ENCODE measurements around the gene KCNK13. TPM values are rescaled to one million over a fixed set of nuclear protein-coding genes. Genes with fewer than 3 reads are reported as not detected.
A peak's percentile ranks its signal among the peaks of the same experiment; 100 is the strongest.

KCNK13 gene
- total and polyA plus RNA-seq, 8 donors, result 0.08 to 0.97 (median 0.13) TPM; not detected in 2

DNA sequence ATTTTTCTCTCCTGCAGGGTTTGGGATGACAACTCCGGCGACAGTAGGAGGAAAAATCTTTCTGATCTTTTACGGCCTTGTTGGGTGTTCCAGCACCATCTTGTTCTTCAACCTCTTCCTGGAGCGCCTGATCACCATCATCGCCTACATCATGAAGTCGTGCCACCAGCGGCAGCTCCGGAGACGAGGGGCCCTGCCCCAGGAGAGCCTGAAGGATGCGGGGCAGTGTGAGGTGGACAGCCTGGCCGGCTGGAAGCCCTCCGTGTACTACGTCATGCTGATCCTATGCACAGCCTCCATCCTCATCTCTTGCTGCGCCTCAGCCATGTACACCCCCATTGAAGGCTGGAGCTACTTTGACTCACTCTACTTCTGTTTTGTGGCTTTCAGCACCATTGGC lies 122.3 kb downstream of the KCNK13 start:
- Histone ChIP-seq H3K4me3 (no peak overlapping the region), H3K4me1 (no peaks in the 10 kb centered on the region), H3K27me3 (no peaks in the 10 kb centered on the region), H3K9me3 (no peaks in the 10 kb centered on the region), H3K36me3 (no peaks in the 10 kb centered on the region), H3K27ac (no peak overlapping the region)
- intact Hi-C loops (cut with DNase I), result no loop called here
- no peak for FAIRE-seq
- TF ChIP-seq, protein P1, sequence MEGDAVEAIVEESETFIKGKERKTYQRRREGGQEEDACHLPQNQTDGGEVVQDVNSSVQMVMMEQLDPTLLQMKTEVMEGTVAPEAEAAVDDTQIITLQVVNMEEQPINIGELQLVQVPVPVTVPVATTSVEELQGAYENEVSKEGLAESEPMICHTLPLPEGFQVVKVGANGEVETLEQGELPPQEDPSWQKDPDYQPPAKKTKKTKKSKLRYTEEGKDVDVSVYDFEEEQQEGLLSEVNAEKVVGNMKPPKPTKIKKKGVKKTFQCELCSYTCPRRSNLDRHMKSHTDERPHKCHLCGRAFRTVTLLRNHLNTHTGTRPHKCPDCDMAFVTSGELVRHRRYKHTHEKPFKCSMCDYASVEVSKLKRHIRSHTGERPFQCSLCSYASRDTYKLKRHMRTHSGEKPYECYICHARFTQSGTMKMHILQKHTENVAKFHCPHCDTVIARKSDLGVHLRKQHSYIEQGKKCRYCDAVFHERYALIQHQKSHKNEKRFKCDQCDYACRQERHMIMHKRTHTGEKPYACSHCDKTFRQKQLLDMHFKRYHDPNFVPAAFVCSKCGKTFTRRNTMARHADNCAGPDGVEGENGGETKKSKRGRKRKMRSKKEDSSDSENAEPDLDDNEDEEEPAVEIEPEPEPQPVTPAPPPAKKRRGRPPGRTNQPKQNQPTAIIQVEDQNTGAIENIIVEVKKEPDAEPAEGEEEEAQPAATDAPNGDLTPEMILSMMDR (IDR thresholded peaks at IDR 0.05), result no peak
- 82 to 92% methylated on average over 14 of the region's 14 CpGs for WGBS, 2 donors
- DNase-seq, result no peak
- ATAC-seq, result no peak

DNA sequence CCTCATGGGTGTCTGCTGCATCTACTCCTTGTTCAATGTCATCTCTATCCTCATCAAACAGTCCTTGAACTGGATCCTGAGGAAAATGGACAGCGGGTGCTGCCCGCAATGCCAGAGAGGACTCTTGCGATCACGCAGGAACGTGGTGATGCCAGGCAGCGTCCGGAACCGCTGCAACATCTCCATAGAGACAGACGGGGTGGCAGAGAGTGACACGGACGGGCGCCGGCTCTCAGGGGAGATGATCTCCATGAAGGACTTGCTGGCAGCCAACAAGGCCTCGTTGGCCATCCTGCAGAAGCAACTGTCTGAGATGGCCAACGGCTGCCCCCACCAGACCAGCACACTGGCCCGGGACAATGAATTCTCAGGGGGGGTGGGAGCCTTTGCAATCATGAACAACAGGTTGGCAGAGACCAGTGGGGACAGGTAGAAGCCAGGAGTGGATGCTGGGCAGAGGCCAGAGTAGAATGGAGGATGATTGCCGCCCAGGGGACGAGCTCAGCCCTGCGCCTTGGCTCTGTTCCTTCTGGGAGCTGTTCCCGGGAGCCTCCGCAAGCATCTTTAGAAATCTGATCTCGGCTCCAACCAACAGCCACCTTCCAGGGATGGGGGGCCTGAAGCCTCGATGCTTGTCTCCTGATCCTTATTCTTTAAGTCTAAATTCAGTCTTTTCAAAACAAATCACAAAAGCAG lies 122.9 kb downstream of the KCNK13 start:
- no peak for ATAC-seq
- intact Hi-C loops (cut with DNase I), result no loop called here
- 79 to 89% methylated on average over 23 of the region's 23 CpGs for WGBS, 2 donors

DNA sequence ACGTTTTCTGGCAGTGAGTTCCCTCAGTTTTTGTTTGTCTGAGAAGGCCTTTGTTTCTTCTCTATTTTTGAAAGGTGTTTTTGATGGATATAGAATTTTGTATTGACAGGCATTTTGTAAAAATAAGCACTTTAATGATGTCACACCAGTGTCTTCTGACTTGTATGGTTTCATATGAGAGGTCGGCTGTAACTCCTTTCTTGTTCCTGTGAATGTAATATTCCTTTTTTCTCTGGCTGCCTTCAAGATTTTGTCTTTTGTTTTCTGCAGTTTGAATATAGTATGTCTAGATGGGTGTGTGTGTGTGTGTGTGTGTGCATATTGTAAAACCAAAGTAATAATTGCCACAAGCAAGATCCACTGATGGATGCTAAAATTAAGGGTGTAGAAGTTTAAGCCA lies 126.8 kb downstream of the KCNK13 start:
- no peak overlapping the region for H3K4me3 ChIP-seq
- no peaks in the 10 kb centered on the region for H3K9me3 ChIP-seq
- intact Hi-C loops (cut with DNase I), result no loop called here
- DNase-seq (no peak), FAIRE-seq (no peak), ATAC-seq (no peak)
- H3K4me1 ChIP-seq, result no peaks in the 10 kb centered on the region
- no peaks in the 10 kb centered on the region for H3K27me3 ChIP-seq
- H3K27ac ChIP-seq, result no peak overlapping the region
- 64 to 78% methylated on average over 2 of the region's 2 CpGs for WGBS, 2 donors
- H3K36me3 ChIP-seq, result no peaks in the 10 kb centered on the region
- TF ChIP-seq, protein P1 (IDR thresholded peaks at IDR 0.05), result no peak

More for the DNA sequence above, 122.9 kb downstream of the KCNK13 start:
- TF ChIP-seq, protein P1 (IDR thresholded peaks at IDR 0.05), result no peak
- Histone ChIP-seq H3K9me3 (no peaks in the 10 kb centered on the region), H3K4me3 (no peak overlapping the region), H3K36me3 (no peaks in the 10 kb centered on the region), H3K27me3 (no peaks in the 10 kb centered on the region), H3K4me1 (no peaks in the 10 kb centered on the region), H3K27ac (no peak overlapping the region)
- FAIRE-seq, result no peak
- no peak for DNase-seq

DNA sequence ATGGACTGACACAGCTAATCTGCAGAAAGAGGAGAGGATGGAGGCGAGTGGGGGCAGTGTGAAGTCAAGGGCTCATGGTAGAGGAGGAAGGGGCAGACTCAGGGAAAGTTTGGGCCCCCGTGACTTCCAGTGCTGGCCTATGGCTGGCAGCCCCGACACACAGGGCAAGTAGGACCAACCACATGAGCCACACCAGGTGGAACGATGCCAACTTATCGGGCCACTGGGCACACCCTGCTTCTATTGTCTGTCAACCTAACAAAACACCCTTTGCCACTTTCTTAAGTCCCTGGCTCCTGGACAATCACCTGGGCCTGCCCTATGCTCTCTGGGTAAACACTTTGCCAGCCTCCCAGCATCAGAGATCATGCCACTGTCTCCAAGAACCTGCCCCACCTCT lies 129.4 kb downstream of the KCNK13 start:
- WGBS, 2 donors, result 70 to 77% methylated on average over 4 to 5 of the region's 5 CpGs
- Histone ChIP-seq H3K9me3 (no peaks in the 10 kb centered on the region), H3K4me1 (no peaks in the 10 kb centered on the region), H3K27me3 (no peaks in the 10 kb centered on the region), H3K36me3 (no peaks in the 10 kb centered on the region), H3K27ac (no peak overlapping the region), H3K4me3 (no peak overlapping the region)
- TF ChIP-seq, protein P1 (IDR thresholded peaks at IDR 0.05), result no peak
- intact Hi-C loops (cut with DNase I), result no loop called here
- ATAC-seq, result no peak
- no peak for FAIRE-seq
- DNase-seq, result peak in 1 of 6 donors; percentile 9

DNA sequence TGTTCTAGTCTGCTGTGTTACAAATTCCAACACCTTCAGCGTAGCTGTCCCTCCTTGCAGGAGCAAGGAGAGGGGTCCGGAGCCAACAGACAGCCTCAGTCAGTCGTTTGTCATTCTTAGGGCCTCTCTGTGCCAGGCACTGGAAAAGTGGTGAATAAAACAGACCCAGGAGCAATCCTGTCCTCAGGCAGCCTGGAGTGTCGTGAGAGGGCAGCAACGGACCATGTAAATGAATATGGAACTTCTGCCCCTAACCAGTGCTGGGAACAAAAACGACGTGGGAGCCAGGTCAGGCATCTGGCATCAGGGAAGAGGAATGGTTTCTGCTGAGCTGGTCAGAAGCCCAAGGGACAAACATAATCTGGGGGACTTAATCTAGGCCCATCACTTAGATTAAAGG lies 129.8 kb downstream of the KCNK13 start:
- Histone ChIP-seq H3K27ac (no peak overlapping the region), H3K4me3 (no peak overlapping the region), H3K36me3 (no peaks in the 10 kb centered on the region), H3K4me1 (no peaks in the 10 kb centered on the region), H3K9me3 (no peaks in the 10 kb centered on the region), H3K27me3 (no peaks in the 10 kb centered on the region)
- intact Hi-C loops (cut with DNase I), result no loop called here
- ATAC-seq (no peak), FAIRE-seq (no peak), DNase-seq (no peak)
- TF ChIP-seq, protein P1 (IDR thresholded peaks at IDR 0.05), result no peak
- WGBS, 2 donors, result 63 to 71% methylated on average over 7 of the region's 7 CpGs

All from pancreas (tissue), 10 donors.